DND-41 (cell line): ENCODE measurements around the gene PLVAP.
A peak's percentile ranks its signal among the peaks of the same experiment; 100 is the strongest.

Experiments
- ATAC-seq: fragments of 200-7000 bp; cut with Tn5 transposase; 3 replicates; pipeline ENCODE4 v1.9.1; 2021; ENCODE audit warnings: low read depth; ENCODE audit not compliant: insufficient read depth
- DNase-seq: peaks from one replicate; pipeline ENCODE4 v3.0.0-alpha.2; 2020
- H2AFZ ChIP-seq: 2 replicates; pipeline ENCODE4 v1.6.0; 2012; ENCODE audit warnings: low read depth, low read length
- H3K27ac ChIP-seq: 2 replicates; pipeline ENCODE4 v1.5.1; 2012; ENCODE audit warnings: low read length, inconsistent platforms
- H3K27me3 ChIP-seq: fragments of 200-600 bp; sonication (generic); 2 replicates; pipeline ENCODE4 v1.6.0; 2012; ENCODE audit warnings: low read length, mild to moderate bottlenecking, inconsistent platforms; ENCODE audit not compliant: insufficient read depth, poor library complexity
- H3K36me3 ChIP-seq: 2 replicates; pipeline ENCODE4 v1.5.1; 2012; ENCODE audit warnings: low read length, inconsistent platforms; ENCODE audit not compliant: insufficient read depth
- H3K4me1 ChIP-seq: 2 replicates; pipeline ENCODE4 v1.5.1; 2012; ENCODE audit warnings: mild to moderate bottlenecking, low read length; ENCODE audit not compliant: insufficient read depth
- H3K4me2 ChIP-seq: 2 replicates; pipeline ENCODE4 v1.6.0; 2012; ENCODE audit warnings: mild to moderate bottlenecking, moderate library complexity, low read length, inconsistent platforms; ENCODE audit not compliant: insufficient read depth
- H3K4me3 ChIP-seq, 2 experiments: fragments of 200-600 bp in 1 of 2; shearing (Covaris generic) in 1 of 2; 2 replicates each; pipeline ENCODE4 v1.5.1; 2012 to 2016; ENCODE audit warnings: inconsistent platforms in 2 of 2, low read length in 2 of 2, mild to moderate bottlenecking in 2 of 2, low read depth in 1 of 2, moderate library complexity in 1 of 2
- H3K79me2 ChIP-seq: 2 replicates; pipeline ENCODE4 v1.6.0; 2012; ENCODE audit warnings: low read length, inconsistent platforms; ENCODE audit not compliant: insufficient read depth
- H3K9ac ChIP-seq: 2 replicates; pipeline ENCODE4 v1.6.0; 2012; ENCODE audit warnings: low read depth, mild to moderate bottlenecking, inconsistent platforms, low read length, moderate library complexity
- H3K9me3 ChIP-seq: 2 replicates; pipeline ENCODE4 v1.5.1; 2012; ENCODE audit warnings: low read length, moderate library complexity, mild to moderate bottlenecking, inconsistent platforms; ENCODE audit not compliant: insufficient read depth, severe bottlenecking
- H4K20me1 ChIP-seq: 2 replicates; pipeline ENCODE4 v1.6.0; 2012; ENCODE audit warnings: low read length; ENCODE audit not compliant: insufficient read depth
- EZH2 ChIP-seq: IDR thresholded peaks from 3 replicates; pipeline ENCODE4 v1.6.1; 2012; ENCODE audit warnings: borderline replicate concordance, low read depth, mild to moderate bottlenecking, moderate library complexity, low read length, inconsistent platforms; ENCODE audit not compliant: severe bottlenecking
- TF ChIP-seq, protein P1 (sequence below): IDR thresholded peaks from 2 replicates; pipeline ENCODE4 v1.5.1; 2012; ENCODE audit warnings: borderline replicate concordance, low read length, moderate library complexity, mild to moderate bottlenecking; ENCODE audit not compliant: poor library complexity, severe bottlenecking; ENCODE audit errors: extremely low read depth

PLVAP gene

DNA sequence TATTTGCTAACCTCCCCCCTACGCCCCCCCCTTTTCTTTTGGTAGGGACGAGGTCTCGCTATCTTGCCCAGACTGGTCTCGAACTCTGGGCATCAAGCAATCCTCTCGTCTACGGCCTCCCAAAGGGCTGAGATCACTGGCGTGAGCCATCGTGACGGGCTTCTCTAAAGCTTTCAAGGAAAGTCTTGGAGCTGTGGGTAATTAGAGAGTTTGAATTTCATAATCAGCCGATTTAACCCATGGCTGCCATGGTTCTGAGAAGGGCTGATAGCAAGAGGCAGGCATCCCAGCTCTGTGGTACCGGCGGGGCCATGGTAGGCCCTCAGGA is 73.2 kb downstream of the PLVAP start:
- Histone ChIP-seq H3K9me3 (no peaks in the 10 kb centered on the region), H3K27ac (no peak overlapping the region), H3K9ac (no peak overlapping the region), H2AFZ (no peak overlapping the region), H3K4me1 (peaks cover 35% of the 10 kb centered on the region), H3K79me2 (peaks cover 23% of the 10 kb centered on the region), H4K20me1 (no peaks in the 10 kb centered on the region), H3K36me3 (peaks cover 4% of the 10 kb centered on the region), H3K4me2 (no peak overlapping the region), H3K27me3 (no peaks in the 10 kb centered on the region), H3K4me3 (no peak overlapping the region)
- DNase-seq (no peak), ATAC-seq (no peak)
- TF ChIP-seq, protein P1, sequence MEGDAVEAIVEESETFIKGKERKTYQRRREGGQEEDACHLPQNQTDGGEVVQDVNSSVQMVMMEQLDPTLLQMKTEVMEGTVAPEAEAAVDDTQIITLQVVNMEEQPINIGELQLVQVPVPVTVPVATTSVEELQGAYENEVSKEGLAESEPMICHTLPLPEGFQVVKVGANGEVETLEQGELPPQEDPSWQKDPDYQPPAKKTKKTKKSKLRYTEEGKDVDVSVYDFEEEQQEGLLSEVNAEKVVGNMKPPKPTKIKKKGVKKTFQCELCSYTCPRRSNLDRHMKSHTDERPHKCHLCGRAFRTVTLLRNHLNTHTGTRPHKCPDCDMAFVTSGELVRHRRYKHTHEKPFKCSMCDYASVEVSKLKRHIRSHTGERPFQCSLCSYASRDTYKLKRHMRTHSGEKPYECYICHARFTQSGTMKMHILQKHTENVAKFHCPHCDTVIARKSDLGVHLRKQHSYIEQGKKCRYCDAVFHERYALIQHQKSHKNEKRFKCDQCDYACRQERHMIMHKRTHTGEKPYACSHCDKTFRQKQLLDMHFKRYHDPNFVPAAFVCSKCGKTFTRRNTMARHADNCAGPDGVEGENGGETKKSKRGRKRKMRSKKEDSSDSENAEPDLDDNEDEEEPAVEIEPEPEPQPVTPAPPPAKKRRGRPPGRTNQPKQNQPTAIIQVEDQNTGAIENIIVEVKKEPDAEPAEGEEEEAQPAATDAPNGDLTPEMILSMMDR: no peak
- no peak for TF ChIP-seq EZH2

DNA sequence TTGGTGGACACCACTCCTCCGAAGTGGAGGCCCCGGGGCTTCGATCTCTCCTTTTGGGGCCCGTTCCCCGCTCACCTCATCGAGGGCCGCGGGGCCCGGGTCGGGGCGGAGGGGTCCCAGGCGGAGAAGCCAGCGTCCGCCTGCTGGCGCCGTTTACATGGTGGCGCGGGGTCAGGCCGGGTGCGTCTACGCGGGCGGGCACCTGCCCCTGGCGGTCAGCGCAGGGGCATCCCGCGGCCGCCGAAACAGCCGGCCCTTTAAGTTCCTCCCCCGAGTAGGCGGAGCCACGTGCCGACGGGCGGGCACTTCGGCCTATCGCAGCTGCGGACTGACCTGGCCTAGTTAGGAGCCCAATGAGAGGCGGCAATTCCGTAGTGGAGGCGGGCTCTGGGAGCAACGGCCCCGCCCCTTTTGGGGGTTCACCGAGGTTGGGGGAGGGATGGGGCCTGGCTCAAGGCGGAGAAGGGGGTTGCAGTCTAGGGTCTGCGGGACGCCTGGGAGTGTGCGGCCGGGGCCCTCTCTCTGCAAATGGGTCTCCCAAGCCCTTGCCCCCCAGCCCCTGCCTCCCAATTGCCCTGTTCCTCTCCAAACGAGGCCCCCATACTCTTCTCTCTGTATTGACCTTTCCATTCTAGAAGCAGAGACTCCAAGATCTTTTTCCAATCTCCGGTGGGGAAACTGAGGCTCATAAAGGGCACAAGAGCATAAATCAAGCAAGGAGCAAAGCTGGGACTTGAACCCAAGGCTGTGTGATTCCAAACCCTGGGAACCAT is 73.8 kb downstream of the PLVAP start, which contains the start of gene ABHD8:
TSS of gene ABHD8 (minus strand) at position 259 of the 773 bp plus-strand sequence. CDS start 1,809 bp downstream, outside the sequence.
- ATAC-seq (no peak), DNase-seq (peak; percentile 45)
- no peaks in the 10 kb centered on the region for H3K27me3 ChIP-seq
- TF ChIP-seq EZH2: no peak
- TF ChIP-seq, protein P1: no peak
- H3K9ac ChIP-seq: no peak within 1 kb of the TSS
- H2AFZ ChIP-seq: no peak within 1 kb of the TSS
- no peak within 1 kb of the TSS for H3K27ac ChIP-seq
- no peak within 1 kb of the TSS for H3K4me3 ChIP-seq
- no peaks in the 10 kb centered on the region for H4K20me1 ChIP-seq
- no peak within 1 kb of the TSS for H3K4me2 ChIP-seq
- no peaks in the 10 kb centered on the region for H3K9me3 ChIP-seq
- H3K4me1 ChIP-seq: peaks cover 30% of the 10 kb centered on the region
- peaks cover 5% of the 10 kb centered on the region for H3K36me3 ChIP-seq
- H3K79me2 ChIP-seq: peaks cover 23% of the 10 kb centered on the region

DNA sequence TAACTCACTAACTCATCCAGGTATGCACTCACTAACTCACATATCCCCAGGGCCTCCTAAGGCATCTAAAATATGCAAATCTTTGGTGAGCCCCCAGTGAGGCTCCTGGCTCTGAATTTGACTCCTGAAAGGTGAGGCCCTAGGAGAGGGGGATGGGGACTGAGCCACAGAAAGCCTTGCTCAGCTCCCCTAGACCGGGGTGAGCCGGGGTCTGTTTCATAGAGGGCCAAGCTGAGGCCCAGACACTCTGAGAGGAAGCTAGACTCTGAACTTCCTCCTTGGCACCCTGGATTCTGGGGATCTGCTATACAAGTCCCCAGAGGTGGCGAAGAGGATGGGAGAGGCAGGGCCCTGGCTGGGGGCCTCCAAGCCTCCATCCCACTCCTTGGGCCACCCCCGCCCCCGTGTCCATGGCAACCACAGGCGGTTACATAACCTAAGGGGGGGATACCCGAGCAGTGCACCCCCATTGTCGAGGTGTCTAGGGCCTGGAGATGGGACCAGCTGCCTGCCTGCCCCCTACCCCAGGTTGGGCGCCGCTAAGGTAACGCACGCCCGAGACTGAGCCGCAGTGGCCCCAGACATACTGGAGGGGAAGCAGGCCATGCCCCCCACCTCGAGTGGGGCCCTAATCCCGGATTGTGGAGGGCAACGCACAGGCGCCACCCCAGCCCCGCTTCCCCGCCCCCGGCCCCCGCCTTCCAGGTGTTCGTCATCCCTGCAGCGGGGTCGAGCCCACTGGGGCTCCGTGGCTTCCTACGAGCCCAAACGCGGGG is 74.6 kb downstream of the PLVAP start:
- Histone ChIP-seq H4K20me1 (no peaks in the 10 kb centered on the region), H3K79me2 (peaks cover 15% of the 10 kb centered on the region), H2AFZ (no peak overlapping the region), H3K9ac (no peak overlapping the region), H3K9me3 (peaks cover 3% of the 10 kb centered on the region), H3K27me3 (no peaks in the 10 kb centered on the region), H3K36me3 (peaks cover 8% of the 10 kb centered on the region), H3K4me3 (no peak overlapping the region), H3K4me2 (no peak overlapping the region), H3K27ac (no peak overlapping the region), H3K4me1 (peaks cover 23% of the 10 kb centered on the region)
- no peak for ATAC-seq
- TF ChIP-seq, protein P1: no peak
- TF ChIP-seq EZH2: no peak
- no peak for DNase-seq
